ENCODE data around the gene STRADB. TPM values are rescaled to one million over a fixed set of nuclear protein-coding genes. Genes with fewer than 3 reads are reported as not detected.

Gene STRADB, protein sequence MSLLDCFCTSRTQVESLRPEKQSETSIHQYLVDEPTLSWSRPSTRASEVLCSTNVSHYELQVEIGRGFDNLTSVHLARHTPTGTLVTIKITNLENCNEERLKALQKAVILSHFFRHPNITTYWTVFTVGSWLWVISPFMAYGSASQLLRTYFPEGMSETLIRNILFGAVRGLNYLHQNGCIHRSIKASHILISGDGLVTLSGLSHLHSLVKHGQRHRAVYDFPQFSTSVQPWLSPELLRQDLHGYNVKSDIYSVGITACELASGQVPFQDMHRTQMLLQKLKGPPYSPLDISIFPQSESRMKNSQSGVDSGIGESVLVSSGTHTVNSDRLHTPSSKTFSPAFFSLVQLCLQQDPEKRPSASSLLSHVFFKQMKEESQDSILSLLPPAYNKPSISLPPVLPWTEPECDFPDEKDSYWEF
- total RNA-seq (62.5 and 70.8 TPM in 2 replicates), polyA plus RNA-seq (64.8 and 68.3 TPM in 2 replicates)

DNA sequence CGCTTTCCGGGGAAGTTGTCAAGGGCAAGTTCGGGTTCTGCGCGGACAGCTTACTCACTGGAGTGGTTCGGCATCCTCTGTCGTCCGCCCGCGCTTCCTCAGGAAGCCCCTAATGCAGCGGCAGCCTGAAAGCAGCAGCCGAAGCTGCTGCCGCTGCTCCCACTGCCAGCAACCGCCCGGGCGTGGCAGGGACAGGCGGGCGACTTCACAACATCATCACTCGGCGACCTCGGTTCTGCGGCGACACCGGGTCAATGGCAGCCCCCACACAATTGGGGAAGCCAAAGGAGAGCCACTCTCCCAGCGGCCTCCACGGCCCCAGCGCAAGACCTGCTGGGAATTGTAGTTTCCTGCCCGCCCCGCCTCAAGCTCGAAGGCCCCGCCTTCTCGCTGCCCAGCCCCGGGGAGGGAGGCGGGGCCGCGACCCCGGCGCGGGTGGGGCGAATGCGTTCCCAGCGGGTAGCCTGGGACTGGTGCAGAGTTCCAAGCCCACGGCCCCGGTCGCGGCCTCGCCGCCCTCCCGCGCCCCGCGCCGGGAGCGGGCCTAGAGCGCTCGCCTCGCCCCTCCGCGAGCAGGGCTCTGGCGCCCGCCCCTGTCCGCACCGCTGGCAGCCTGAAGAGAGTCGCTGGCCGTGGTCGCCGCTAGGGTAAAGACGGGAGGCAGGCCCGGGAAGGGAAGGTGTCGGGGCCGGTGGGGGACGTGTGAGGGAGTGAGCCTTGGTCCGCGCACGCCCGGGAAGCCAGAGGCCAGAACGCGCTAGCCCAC is at the start of gene STRADB, which contains the start of gene TRAK2:
Gene STRADB, plus strand, starts transcription at position 449 of the 766 bp plus-strand sequence. CDS start 3,101 bp downstream, outside the sequence.
Gene TRAK2, minus strand, starts transcription at position 167 of the 766 bp plus-strand sequence. CDS start 30,951 bp downstream, outside the sequence.
- Histone ChIP-seq H3K4me3 (peak within 1 kb of the TSS; percentile 91), H3K27ac (peak within 1 kb of the TSS; percentile 89), H3K4me1 (ENCODE audit: insufficient read depth) (peaks cover 27% of the 10 kb centered on the region), H3K4me2 (peak within 1 kb of the TSS; percentile 91), H2AFZ (peak within 1 kb of the TSS; percentile 92), H3K9me2 (replicated peaks; ENCODE audit: insufficient read depth) (no peaks in the 10 kb centered on the region), H4K20me1 (ENCODE audit: insufficient read depth, poor library complexity, severe bottlenecking) (no peaks in the 10 kb centered on the region), H3K9me3 (ENCODE audit: low read depth) (no peaks in the 10 kb centered on the region), H3K36me3 (replicated peaks; ENCODE audit: insufficient read depth, low read depth) (no peaks in the 10 kb centered on the region), H3K79me2 (peaks cover 67% of the 10 kb centered on the region), H3K27me3 (no peaks in the 10 kb centered on the region)
- WGBS (ENCODE audit: low lambda C conversion rate, missing lambda C conversion rate), result 2% methylated on average over 37 of the region's 78 CpGs
- DNase-seq (ENCODE audit: low spot score), result peak; percentile 96
- TF ChIP-seq EZH2 (IDR thresholded peaks at IDR 0.05; ENCODE audit: borderline replicate concordance), result no peak
- no peak for TF ChIP-seq EZH2phosphoT487 (IDR thresholded peaks at IDR 0.05; ENCODE audit: low read depth, severe bottlenecking, unreplicated experiment)
- TF ChIP-seq, protein P1, sequence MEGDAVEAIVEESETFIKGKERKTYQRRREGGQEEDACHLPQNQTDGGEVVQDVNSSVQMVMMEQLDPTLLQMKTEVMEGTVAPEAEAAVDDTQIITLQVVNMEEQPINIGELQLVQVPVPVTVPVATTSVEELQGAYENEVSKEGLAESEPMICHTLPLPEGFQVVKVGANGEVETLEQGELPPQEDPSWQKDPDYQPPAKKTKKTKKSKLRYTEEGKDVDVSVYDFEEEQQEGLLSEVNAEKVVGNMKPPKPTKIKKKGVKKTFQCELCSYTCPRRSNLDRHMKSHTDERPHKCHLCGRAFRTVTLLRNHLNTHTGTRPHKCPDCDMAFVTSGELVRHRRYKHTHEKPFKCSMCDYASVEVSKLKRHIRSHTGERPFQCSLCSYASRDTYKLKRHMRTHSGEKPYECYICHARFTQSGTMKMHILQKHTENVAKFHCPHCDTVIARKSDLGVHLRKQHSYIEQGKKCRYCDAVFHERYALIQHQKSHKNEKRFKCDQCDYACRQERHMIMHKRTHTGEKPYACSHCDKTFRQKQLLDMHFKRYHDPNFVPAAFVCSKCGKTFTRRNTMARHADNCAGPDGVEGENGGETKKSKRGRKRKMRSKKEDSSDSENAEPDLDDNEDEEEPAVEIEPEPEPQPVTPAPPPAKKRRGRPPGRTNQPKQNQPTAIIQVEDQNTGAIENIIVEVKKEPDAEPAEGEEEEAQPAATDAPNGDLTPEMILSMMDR (IDR thresholded peaks at IDR 0.05; ENCODE audit: poor library complexity), result peak; percentile 30

DNA sequence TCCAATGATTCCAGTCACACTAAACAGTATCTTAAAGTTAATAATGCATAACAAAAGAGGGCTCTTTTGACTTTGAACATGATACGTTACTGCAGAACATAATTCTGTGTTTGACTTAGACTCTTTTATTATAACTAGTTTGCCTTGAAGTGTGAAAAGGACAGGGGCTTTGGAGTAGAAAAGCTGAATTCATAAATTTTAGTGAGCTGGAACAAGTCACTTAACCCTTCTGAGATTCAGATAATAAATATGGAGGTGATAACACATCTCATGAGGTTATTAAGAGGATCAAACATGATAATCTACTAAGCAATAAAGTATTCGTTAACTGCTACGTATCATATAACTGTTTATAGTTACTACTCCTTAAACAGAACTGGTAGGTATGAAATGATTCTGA is 49.7 kb upstream of the STRADB start:
- Histone ChIP-seq H3K9me3 (ENCODE audit: low read depth) (no peaks in the 10 kb centered on the region), H3K27me3 (no peaks in the 10 kb centered on the region), H3K79me2 (peaks cover 7% of the 10 kb centered on the region), H3K9me2 (replicated peaks; ENCODE audit: insufficient read depth) (no peaks in the 10 kb centered on the region), H4K20me1 (ENCODE audit: insufficient read depth, poor library complexity, severe bottlenecking) (no peaks in the 10 kb centered on the region), H3K36me3 (replicated peaks; ENCODE audit: insufficient read depth, low read depth) (no peaks in the 10 kb centered on the region), H3K4me1 (ENCODE audit: insufficient read depth) (peaks cover 32% of the 10 kb centered on the region), H3K4me2 (no peak overlapping the region), H2AFZ (no peak overlapping the region), H3K4me3 (no peak overlapping the region), H3K27ac (no peak overlapping the region)
- 61% methylated on average over 3 of the region's 3 CpGs for WGBS (ENCODE audit: low lambda C conversion rate, missing lambda C conversion rate)
- TF ChIP-seq, protein P1 (IDR thresholded peaks at IDR 0.05; ENCODE audit: poor library complexity), result no peak
- no peak for TF ChIP-seq EZH2phosphoT487 (IDR thresholded peaks at IDR 0.05; ENCODE audit: low read depth, severe bottlenecking, unreplicated experiment)
- no peak for TF ChIP-seq EZH2 (IDR thresholded peaks at IDR 0.05; ENCODE audit: borderline replicate concordance)
- DNase-seq (ENCODE audit: low spot score), result no peak

DNA sequence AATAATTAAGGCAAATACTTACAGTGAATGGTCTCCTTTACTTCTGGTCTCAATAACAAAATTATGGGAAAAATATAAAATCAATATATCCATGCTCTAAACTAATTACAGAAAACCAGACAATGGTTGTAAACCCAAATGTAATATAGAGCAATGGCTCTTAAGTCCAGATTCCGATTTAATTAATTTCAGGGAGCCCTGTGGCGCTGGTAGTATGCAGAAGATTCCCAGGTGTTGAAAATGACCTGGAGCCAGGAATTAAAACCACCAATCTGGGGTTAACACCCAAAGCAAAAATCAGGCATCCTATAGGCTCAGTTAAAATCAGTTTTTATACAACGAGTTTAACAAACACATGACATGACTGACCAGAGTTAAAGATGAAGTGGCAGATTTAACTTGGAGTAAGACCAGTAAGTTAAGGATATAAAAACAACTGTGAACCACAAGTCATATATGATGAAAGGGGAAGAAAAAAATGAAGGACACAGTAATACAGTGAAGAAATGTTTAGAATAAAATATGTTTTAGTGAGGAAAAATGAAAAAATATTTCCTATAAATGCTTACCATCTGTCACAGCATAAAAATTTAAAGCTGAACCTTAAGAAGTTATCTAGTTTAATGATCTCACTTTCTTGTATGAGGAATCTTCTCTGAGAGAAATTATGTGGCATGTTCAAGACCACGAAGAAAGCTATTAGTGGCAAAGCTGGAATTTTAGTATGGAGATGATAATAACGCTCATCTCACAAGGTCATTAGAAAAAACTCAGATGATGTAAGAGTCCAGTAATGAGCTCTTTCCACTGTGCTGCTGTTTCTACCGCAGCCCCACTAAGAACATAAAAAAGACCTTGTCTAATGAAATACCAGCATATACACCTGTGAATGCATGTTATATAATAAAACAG is 48.6 kb upstream of the STRADB start:
- TF ChIP-seq EZH2phosphoT487 (IDR thresholded peaks at IDR 0.05; ENCODE audit: low read depth, severe bottlenecking, unreplicated experiment) (no peak), EZH2 (IDR thresholded peaks at IDR 0.05; ENCODE audit: borderline replicate concordance) (no peak)
- TF ChIP-seq, protein P1 (IDR thresholded peaks at IDR 0.05; ENCODE audit: poor library complexity), result no peak
- Histone ChIP-seq H3K36me3 (replicated peaks; ENCODE audit: insufficient read depth, low read depth) (no peaks in the 10 kb centered on the region), H3K27ac (no peak overlapping the region), H3K4me1 (ENCODE audit: insufficient read depth) (peaks cover 35% of the 10 kb centered on the region), H3K4me2 (peak overlapping the region; percentile 36), H4K20me1 (ENCODE audit: insufficient read depth, poor library complexity, severe bottlenecking) (no peaks in the 10 kb centered on the region), H3K4me3 (no peak overlapping the region), H2AFZ (no peak overlapping the region), H3K9me2 (replicated peaks; ENCODE audit: insufficient read depth) (no peaks in the 10 kb centered on the region), H3K79me2 (peaks cover 7% of the 10 kb centered on the region), H3K9me3 (ENCODE audit: low read depth) (no peaks in the 10 kb centered on the region), H3K27me3 (no peaks in the 10 kb centered on the region)
- DNase-seq (ENCODE audit: low spot score), result no peak
- 81% methylated on average over 6 of the region's 6 CpGs for WGBS (ENCODE audit: low lambda C conversion rate, missing lambda C conversion rate)
